Superior temporal gyrus (tissue), 1 donor: ENCODE results near the gene IARS1.
A peak's percentile ranks its signal among the peaks of the same experiment; 100 is the strongest.

Experiments used
- DNase-seq: peaks from one replicate; pipeline ENCODE4 v3.0.0-alpha.2; 2016; ENCODE audit errors: extremely low spot score

Gene IARS1

DNA sequence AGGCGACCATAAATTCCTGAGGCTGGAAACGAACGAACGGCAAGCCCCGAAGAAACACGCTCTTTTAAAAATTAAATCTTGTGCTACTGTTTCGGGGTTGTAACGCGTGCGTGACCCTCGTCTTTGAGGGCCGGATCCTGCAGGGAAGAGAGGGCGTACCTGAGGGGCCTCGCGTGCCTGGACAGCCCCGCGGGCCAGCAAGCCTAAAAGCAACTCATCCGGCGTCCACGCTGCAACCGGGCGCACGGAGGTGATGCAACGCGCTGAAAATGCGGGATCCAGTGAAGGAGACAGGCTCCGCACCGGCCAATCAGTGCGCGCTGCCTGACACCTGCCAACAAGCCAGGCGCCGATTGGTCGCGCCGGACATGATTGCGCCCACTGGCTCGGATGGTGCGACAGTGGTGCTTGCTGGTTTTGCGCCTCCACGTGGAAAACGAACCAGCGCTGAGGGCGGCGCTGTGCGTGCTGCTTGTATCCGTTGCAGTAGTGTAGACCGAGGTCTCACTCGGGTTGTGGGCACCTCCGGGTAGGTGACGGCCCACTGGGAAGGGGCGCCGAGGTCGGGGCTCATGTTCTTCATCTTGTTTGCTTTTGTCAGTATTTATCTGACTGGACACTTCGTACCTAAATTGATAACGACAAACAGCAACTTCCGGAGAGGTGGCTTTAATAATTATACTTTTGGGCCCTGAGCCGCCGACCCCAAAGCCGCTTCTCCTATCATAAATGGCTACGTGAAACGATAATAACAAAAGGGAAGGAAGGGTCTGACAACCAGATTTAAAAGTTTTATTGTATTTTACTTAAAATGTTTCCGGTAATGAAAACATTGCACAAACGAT, at the start of gene IARS1:
IARS1 (minus strand) TSS at position 246 of the 845 bp plus-strand sequence. CDS start 4,278 bp downstream, outside the sequence.
- peak; percentile 99 for DNase-seq

DNA sequence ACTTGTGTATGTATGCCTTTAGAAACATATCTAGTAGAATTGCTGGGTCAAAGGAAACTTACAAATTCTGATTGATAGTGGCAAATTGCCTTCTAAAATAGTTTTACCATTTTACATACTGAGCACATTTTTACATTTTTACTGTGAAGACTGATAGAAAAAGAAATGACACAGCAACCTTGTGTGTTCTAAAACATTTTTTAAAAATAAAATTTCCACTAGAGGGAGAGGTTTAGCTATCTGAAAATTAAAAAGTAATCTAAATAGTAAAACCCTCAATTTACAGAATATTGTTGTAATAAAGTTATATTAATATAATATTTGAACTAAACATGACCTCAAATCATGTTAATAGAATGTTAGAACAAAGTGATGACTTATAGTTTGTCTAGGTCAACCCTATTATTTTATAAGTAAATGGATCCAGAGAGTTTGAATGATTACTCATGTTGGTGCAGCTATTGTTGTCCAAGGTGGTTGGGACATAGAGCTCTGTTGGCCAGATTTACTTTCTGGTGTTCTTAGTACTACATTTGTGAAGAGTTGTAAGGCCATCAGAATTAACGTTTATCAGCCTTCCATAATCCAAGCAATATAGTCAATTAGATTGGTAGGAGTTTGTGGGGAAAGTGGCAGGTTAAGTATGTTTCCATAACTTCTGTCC, 49.5 kb upstream of the IARS1 start:
- DNase-seq, result peak; percentile 30

DNA sequence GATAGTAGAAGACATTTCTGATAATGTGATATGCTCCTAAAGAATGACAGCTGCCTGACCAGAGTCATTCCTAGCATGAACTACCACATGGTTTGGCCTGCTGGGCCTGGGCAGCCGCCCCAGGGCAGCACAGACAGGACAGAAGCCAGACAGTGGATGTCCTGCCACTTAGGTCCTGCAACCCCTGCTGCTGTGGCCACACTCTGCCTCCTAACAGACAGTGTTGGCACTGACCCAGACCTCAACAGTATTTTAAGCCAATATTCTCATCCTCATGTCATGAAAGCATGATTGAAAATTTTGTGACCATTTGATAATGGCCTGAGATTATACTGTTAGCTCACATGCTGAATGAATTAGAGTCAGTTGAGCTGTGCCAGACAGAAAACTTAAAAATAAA, 48.1 kb upstream of the IARS1 start:
- DNase-seq, result no peak

DNA sequence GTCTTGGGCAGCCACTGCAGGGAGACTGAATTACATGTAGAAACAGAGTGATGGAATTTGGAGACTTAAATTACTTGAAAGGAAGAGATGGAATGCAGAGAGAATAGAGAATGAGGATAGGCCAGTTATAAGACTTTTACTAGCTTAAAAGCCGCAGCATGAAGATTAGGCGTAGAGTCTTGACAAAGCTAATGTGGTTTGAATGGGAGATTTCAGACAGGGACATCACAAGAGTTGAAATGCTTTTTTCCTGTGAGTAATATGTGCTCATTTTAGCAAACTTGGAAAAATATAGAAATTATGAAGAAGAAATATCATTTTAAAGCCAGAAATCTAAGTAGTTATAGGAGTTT, 39.8 kb upstream of the IARS1 start:
- DNase-seq, result no peak

GRCh38 chr9:92332577-92333281, 39.2 kb upstream of the IARS1 start:
- no peak for DNase-seq

GRCh38 chr9:92328225-92328624, 34.7 kb upstream of the IARS1 start:
- DNase-seq, result peak; percentile 15

- DNase-seq, result no peak
Observed at GRCh38 chr9:92327283-92327850, 33.9 kb upstream of the IARS1 start.

- DNase-seq, result no peak
Observed at GRCh38 chr9:92325991-92326500, 32.5 kb upstream of the IARS1 start.

- peak; percentile 97 for DNase-seq
Observed at GRCh38 chr9:92325269-92325990, 31.9 kb upstream of the IARS1 start, which contains the start of the genes CENPP and NOL8. CENPP (plus strand) TSS chr9:92325953. NOL8 (minus strand) TSS chr9:92325350; CDS start chr9:92324161, 1,189 bp downstream.

GRCh38 chr9:92324889-92325268, 31.4 kb upstream of the IARS1 start:
- no peak for DNase-seq

- no peak for DNase-seq
Observed at GRCh38 chr9:92324431-92324830, 30.9 kb upstream of the IARS1 start.

- DNase-seq, result no peak
Observed at GRCh38 chr9:92315456-92315855, 22.0 kb upstream of the IARS1 start.

DNA sequence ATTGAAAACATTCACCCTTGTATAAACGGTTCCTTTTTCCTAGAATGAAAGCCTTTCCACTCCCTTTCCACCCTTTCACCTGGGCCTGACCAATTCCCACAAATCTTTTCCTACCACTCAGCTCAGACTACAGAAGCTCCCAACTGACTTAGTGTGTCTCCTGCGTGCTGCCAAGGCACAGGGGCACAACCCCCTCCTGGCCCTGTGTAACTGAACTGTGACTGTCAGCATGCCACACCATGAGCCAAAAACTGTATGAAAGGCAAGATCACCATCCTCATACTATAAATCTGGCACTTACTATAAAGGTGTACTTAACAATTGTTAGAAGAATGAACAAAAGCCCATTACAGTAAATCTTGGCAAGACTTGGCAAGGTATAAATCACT, 20.1 kb upstream of the IARS1 start:
- DNase-seq, result no peak

DNA sequence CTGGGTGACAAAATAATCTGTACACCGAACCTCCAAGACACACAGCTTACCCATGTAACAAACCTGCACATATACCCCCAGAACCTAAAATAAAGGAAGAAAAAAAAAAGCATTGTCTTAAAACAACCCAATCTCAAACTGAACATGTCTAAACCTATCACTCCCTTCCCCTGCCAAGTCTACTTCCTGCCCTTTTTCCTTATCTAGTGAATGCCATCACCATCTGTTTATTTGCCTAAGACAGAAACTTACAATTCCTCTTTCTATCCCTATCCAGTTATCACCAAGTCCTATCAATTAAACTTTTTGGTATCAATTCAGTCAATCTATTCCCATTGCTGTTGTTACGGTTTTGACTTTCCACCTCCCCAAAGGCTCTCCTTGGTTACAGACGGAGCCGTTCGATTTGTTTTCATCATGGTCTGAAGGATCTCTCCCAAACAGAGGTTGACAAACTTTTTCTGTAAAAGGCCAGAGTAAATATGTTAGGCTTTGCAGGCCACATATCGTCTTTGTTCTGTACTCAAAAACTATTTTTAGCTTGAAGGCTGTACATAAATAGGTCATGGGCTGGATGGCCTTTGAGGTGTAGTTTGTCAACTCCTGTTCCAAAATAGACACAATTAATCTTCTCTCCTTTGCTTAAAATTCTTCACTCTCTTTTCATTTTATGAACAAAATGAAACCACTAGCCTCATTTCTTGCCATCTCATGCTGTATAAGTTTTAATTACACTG, 19.6 kb upstream of the IARS1 start:
- DNase-seq, result no peak

- no peak for DNase-seq
Observed at GRCh38 chr9:92310562-92310961, 17.1 kb upstream of the IARS1 start.

DNA sequence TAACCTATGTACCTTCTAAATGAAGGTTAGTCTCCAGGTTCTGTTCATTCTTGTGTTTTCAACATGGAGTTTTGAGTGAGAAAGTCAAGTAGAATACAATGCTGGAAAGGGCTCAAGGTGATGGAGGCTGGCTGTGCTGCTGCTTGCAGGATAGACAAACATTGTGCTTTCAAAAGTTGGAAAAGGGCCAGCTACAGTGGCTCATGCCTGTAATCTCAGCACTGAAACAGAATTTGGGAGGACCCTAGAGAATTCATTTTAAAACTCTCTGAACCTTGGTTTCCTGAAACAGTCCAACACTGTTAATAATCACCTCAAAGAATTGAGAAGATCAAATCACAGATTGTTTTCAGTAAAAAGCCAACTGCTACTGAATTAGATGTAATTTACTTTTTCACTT, 15.4 kb upstream of the IARS1 start:
- no peak for DNase-seq

- peak; percentile 18 for DNase-seq
Observed at GRCh38 chr9:92300936-92301335, 7.4 kb upstream of the IARS1 start.

DNA sequence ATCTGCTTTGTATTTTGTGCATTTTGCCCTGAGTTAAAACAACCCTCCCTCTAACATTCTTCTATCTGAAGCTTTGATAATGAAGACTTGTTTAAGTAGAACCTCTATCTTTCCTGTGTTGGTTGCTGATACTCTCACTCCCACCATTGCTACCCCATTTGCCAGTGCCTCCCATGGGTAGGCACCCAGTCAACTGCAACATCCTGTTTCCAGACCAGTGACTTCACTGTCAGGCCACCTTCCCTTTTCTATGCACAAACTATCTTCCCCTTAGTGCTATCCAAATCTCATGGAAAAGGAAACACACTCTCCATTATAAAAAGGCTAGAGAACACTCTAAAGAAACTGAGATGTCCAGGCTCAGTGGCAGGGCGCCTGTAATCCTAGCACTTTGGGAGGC, 5.6 kb upstream of the IARS1 start:
- DNase-seq, result no peak

DNA sequence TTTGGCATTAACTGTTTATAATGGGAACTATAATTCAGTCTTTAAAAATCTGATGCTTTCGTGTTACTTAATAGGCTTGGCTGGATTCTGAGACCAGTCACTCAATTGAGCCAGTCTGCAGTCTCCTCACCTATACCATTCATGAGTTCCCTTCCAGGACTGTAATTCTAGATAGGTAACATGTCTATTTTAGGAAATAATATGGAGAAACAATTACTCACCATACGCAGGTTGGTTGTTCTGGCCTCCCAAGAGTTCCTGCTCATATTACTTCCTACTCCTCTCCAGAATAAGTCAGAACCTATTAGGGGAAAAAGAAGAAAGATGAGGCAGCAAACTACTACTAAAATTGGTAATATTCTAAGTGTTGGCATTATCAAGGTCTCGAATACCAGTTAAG, 4.5 kb upstream of the IARS1 start:
- no peak for DNase-seq

GRCh38 chr9:92297611-92298010, 4.1 kb upstream of the IARS1 start:
- no peak for DNase-seq

- DNase-seq, result no peak
Observed at GRCh38 chr9:92295827-92296258, 2.3 kb upstream of the IARS1 start.
